ENCODE data around the gene NR1I3.

The NR1I3 gene

GRCh38 chr1:161223805-161224694, 14.0 kb downstream of the NR1I3 start:
- no peak overlapping the region for H3K4me3 ChIP-seq
- no peak overlapping the region for H3K27ac ChIP-seq
- TF ChIP-seq CTCF (IDR thresholded peaks at IDR 0.05), result no peak

GRCh38 chr1:161222175-161223019, 15.6 kb downstream of the NR1I3 start:
- no peak for DNase-seq (ENCODE audit: low spot score)
- no peak overlapping the region for H3K4me3 ChIP-seq
- no peak overlapping the region for H3K27ac ChIP-seq
- TF ChIP-seq CTCF (IDR thresholded peaks at IDR 0.05), result no peak

More at GRCh38 chr1:161223805-161224694, 14.0 kb downstream of the NR1I3 start:
- no peak for DNase-seq (ENCODE audit: low spot score)

GRCh38 chr1:161220002-161220401, 18.0 kb downstream of the NR1I3 start:
- no peak overlapping the region for H3K27ac ChIP-seq
- no peak for TF ChIP-seq CTCF (IDR thresholded peaks at IDR 0.05)
- no peak for DNase-seq (ENCODE audit: low spot score)
- no peak overlapping the region for H3K4me3 ChIP-seq

- no peak for TF ChIP-seq CTCF (IDR thresholded peaks at IDR 0.05)
- Histone ChIP-seq H3K4me3 (no peak overlapping the region), H3K27ac (no peak overlapping the region)
- DNase-seq (ENCODE audit: low spot score), result no peak
Measured at GRCh38 chr1:161219078-161219892, 18.7 kb downstream of the NR1I3 start.

GRCh38 chr1:161218301-161219077, 19.5 kb downstream of the NR1I3 start:
- peak overlapping the region; percentile 47 for H3K4me3 ChIP-seq
- no peak for DNase-seq (ENCODE audit: low spot score)
- H3K27ac ChIP-seq, result peak overlapping the region in 1 of 2 donors; percentile 94
- no peak for TF ChIP-seq CTCF (IDR thresholded peaks at IDR 0.05)

GRCh38 chr1:161217831-161218230, 20.2 kb downstream of the NR1I3 start:
- TF ChIP-seq CTCF (IDR thresholded peaks at IDR 0.05), result no peak
- DNase-seq (ENCODE audit: low spot score), result no peak

More at GRCh38 chr1:161217831-161218230, 20.2 kb downstream of the NR1I3 start:
- H3K4me3 ChIP-seq, result peak overlapping the region; percentile 47
- peak overlapping the region; percentile 80 to 94 for H3K27ac ChIP-seq

Measured in coronary artery (tissue), 2 donors.